KMS-11 (cell line): ENCODE results near the gene COL15A1.

ENCODE experiments used
- H2AFZ ChIP-seq: fragments of 200-600 bp; sonication (generic); 2 replicates; pipeline ENCODE4 v1.6.1; 2016; ENCODE audit warnings: antibody characterized with exemption, mixed run types, low read depth
- H3K27ac ChIP-seq: fragments of 200-600 bp; sonication (generic); 2 replicates; pipeline ENCODE4 v1.6.1; 2016; ENCODE audit warnings: mild to moderate bottlenecking, mixed run types
- H3K27me3 ChIP-seq: fragments of 200-600 bp; sonication (generic); 2 replicates; pipeline ENCODE4 v1.6.1; 2017; ENCODE audit warnings: mild to moderate bottlenecking, low read depth, mixed run types, moderate library complexity; ENCODE audit not compliant: insufficient read depth
- H3K36me3 ChIP-seq: fragments of 200-600 bp; sonication (generic); 2 replicates; pipeline ENCODE4 v1.6.1; 2017; ENCODE audit warnings: mild to moderate bottlenecking, mixed run types; ENCODE audit not compliant: insufficient read depth
- H3K4me1 ChIP-seq: fragments of 200-600 bp; sonication (generic); 2 replicates; pipeline ENCODE4 v1.6.1; 2016; ENCODE audit warnings: mild to moderate bottlenecking, low read depth, mixed run types; ENCODE audit not compliant: poor library complexity, severe bottlenecking
- H3K4me2 ChIP-seq: fragments of 200-600 bp; sonication (generic); 2 replicates; pipeline ENCODE4 v1.7.0; 2016; ENCODE audit warnings: mild to moderate bottlenecking, mixed run types
- H3K4me3 ChIP-seq: fragments of 200-600 bp; sonication (generic); IDR thresholded peaks from 2 replicates; pipeline ENCODE4 v1.6.1; 2017; ENCODE audit warnings: low read depth, low read length, mixed read lengths; ENCODE audit not compliant: insufficient read depth
- H3K79me2 ChIP-seq: fragments of 200-600 bp; sonication (generic); 2 replicates; pipeline ENCODE4 v1.6.1; 2016; ENCODE audit warnings: low read depth, mixed run types; ENCODE audit not compliant: insufficient read depth
- H3K9ac ChIP-seq: fragments of 200-600 bp; sonication (generic); 2 replicates; pipeline ENCODE4 v1.6.1; 2016; ENCODE audit warnings: mild to moderate bottlenecking, mixed run types
- H4K20me1 ChIP-seq: fragments of 200-600 bp; sonication (generic); 2 replicates; pipeline ENCODE4 v1.6.1; 2016; ENCODE audit warnings: mild to moderate bottlenecking, mixed run types; ENCODE audit not compliant: insufficient read depth
- TF ChIP-seq, protein P1 (sequence below): fragments of 200-600 bp; sonication (generic); conservative IDR thresholded peaks from 2 replicates; pipeline ENCODE4 v1.6.1; 2017; ENCODE audit warnings: low read depth, mild to moderate bottlenecking, antibody characterized with exemption, low read length, moderate library complexity, mixed read lengths

Gene COL15A1

DNA sequence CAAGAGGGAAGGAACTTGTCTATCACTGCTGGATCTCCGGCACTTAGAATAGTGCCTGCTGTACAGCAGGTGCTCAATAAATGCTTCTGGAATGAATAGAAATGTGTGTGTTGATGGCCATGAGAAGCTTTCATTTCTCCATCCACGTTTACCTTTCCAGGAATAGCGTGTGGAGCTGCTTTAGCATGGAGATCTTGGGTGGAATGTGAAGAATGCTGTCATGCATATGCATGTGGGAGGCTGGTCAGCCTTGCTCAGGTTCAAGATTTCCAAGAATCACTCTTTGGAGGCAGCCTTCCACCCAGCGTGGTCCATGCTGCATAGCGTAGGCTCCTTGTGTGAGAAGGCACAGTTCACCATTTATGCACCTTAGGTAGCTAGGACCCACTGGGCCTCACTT lies 19.2 kb downstream of the COL15A1 start:
- H3K27ac ChIP-seq: no peak overlapping the region
- no peak overlapping the region for H3K9ac ChIP-seq
- H3K36me3 ChIP-seq: no peaks in the 10 kb centered on the region
- H3K4me1 ChIP-seq: peaks cover 13% of the 10 kb centered on the region
- TF ChIP-seq, protein P1, sequence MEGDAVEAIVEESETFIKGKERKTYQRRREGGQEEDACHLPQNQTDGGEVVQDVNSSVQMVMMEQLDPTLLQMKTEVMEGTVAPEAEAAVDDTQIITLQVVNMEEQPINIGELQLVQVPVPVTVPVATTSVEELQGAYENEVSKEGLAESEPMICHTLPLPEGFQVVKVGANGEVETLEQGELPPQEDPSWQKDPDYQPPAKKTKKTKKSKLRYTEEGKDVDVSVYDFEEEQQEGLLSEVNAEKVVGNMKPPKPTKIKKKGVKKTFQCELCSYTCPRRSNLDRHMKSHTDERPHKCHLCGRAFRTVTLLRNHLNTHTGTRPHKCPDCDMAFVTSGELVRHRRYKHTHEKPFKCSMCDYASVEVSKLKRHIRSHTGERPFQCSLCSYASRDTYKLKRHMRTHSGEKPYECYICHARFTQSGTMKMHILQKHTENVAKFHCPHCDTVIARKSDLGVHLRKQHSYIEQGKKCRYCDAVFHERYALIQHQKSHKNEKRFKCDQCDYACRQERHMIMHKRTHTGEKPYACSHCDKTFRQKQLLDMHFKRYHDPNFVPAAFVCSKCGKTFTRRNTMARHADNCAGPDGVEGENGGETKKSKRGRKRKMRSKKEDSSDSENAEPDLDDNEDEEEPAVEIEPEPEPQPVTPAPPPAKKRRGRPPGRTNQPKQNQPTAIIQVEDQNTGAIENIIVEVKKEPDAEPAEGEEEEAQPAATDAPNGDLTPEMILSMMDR: no peak
- no peak overlapping the region for H3K4me3 ChIP-seq
- H3K79me2 ChIP-seq: no peaks in the 10 kb centered on the region
- no peaks in the 10 kb centered on the region for H4K20me1 ChIP-seq
- H2AFZ ChIP-seq: no peak overlapping the region
- no peaks in the 10 kb centered on the region for H3K27me3 ChIP-seq
- no peak overlapping the region for H3K4me2 ChIP-seq

- no peak overlapping the region for H3K27ac ChIP-seq
- H4K20me1 ChIP-seq: no peaks in the 10 kb centered on the region
- TF ChIP-seq, protein P1: no peak
- no peak overlapping the region for H2AFZ ChIP-seq
- H3K27me3 ChIP-seq: no peaks in the 10 kb centered on the region
- peaks cover 13% of the 10 kb centered on the region for H3K4me1 ChIP-seq
- no peak overlapping the region for H3K9ac ChIP-seq
- no peak overlapping the region for H3K4me2 ChIP-seq
- no peaks in the 10 kb centered on the region for H3K79me2 ChIP-seq
- H3K4me3 ChIP-seq: no peak overlapping the region
- no peaks in the 10 kb centered on the region for H3K36me3 ChIP-seq
Observed at GRCh38 chr9:98964201-98964600, 20.5 kb downstream of the COL15A1 start.

GRCh38 chr9:98964911-98965336 lies 21.2 kb downstream of the COL15A1 start:
- H2AFZ ChIP-seq: no peak overlapping the region
- H3K4me3 ChIP-seq: no peak overlapping the region
- H3K9ac ChIP-seq: no peak overlapping the region
- H3K27ac ChIP-seq: no peak overlapping the region
- no peaks in the 10 kb centered on the region for H3K27me3 ChIP-seq
- TF ChIP-seq, protein P1: no peak
- no peaks in the 10 kb centered on the region for H3K79me2 ChIP-seq
- no peaks in the 10 kb centered on the region for H4K20me1 ChIP-seq
- H3K36me3 ChIP-seq: no peaks in the 10 kb centered on the region
- peaks cover 13% of the 10 kb centered on the region for H3K4me1 ChIP-seq
- H3K4me2 ChIP-seq: no peak overlapping the region

DNA sequence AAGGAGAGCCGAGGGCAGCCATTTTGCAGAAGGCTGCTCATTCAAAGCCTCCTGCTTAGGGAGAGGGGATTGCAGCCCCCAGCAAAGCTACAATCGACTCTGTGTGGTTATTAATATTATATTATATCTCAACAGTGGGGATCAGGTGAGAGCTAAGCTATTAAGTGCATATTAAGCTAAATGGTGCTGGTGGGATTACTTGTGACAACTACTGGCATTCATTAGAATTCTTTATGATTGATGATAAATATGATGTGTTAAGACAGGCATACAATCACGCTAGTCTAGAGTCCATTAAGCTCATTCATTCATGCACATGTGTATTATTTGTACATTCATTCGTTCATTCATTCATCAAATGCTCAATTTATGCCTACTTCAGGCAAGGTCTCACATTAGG lies 23.0 kb downstream of the COL15A1 start:
- Histone ChIP-seq H3K36me3 (no peaks in the 10 kb centered on the region), H3K9ac (no peak overlapping the region), H3K79me2 (no peaks in the 10 kb centered on the region), H3K27me3 (no peaks in the 10 kb centered on the region), H3K4me3 (no peak overlapping the region), H2AFZ (no peak overlapping the region), H3K4me2 (no peak overlapping the region), H3K27ac (no peak overlapping the region), H3K4me1 (peaks cover 13% of the 10 kb centered on the region), H4K20me1 (no peaks in the 10 kb centered on the region)
- TF ChIP-seq, protein P1: no peak
